ENCODE data around the gene RPEL1.
A peak's percentile ranks its signal among the peaks of the same experiment; 100 is the strongest.
"Not testable (repeated sequence)": the region's sequence is repeated elsewhere in the genome, so short reads cannot be mapped to it uniquely, and the experiment has no call there.

The RPEL1 gene

DNA sequence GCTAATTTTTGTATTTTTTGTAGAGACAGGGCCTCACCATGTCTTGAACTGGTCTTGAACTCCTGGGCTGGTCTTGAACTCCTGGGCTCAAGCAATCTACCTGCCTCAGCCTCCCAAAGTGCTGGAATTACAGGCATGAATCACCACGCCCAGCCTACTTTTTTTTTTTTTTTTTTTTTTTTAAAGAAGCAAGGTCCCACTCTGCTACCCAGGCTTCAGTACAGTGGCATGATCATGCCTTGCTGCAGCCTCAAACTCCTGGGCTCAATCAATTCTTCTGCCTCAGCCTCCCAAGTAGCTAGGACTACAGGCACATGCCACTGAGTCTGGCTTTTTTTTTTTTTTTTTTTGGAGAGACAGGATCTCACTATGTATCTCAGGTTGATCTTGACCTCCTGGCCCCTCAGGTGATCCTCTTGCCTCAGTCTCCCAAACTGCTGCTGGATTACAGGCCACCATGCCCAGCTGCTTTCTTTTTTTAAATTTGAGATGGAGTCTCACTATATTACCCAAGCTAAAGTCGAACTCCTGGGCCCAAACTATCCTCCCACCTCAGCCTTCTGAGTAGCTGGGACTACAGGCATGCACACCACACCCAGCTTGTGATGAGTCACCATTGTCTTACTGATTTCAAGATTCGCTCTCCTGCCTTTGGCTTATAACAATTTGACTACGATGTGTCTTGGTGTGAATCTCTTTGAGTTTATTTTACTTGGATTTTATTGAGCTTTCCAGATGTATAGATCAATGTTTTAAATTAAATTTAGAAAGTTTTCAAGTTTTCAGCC is 9.0 kb downstream of the RPEL1 start:
- FAIRE-seq (peak; percentile 27), DNase-seq (ENCODE audit: insufficient read length, low spot score) (no peak)
- no peak for TF ChIP-seq POLR2A (IDR thresholded peaks at IDR 0.05; ENCODE audit: low read depth, low read length)

DNA sequence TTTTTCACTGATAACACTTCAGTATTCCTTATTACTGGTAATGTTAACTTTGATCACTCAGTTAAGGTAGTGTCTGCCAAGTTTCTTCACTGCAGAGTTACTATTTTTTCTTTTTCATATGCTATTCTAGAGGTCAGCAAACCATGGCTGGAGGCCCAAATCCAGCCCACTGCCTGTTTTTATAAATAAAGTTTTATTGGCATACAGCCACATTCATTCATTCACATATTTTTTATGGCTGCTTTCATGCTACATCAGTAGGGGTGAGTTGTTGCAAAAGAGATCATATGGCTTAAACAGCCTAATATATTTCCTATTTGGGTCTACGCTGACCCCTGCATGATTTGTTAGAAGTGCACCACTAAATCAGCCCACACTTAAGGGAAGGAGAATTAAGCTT is 10.9 kb downstream of the RPEL1 start:
- DNase-seq (ENCODE audit: insufficient read length, low spot score) = no peak
- no peak for FAIRE-seq
- no peak for TF ChIP-seq POLR2A (IDR thresholded peaks at IDR 0.05; ENCODE audit: low read depth, low read length)

DNA sequence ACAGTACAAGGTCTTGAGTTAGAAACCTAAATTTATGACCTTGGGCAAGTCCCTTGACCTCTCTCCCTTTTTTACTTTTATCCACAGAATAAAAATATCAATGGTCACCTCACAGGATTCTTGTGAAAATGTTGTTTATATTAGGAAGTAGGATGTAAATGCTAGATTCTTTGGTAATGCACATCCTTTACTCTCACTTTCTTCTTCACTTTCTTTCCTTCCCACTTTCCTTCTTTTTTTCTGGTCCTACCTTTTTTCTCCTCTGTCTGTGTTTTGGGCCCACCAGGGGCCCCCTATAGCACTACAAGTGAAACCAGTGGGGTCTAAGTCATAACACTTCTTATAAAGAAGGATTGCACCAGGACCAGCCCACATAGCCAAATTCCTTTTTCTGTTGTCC is 12.1 kb downstream of the RPEL1 start:
- no peak for FAIRE-seq
- DNase-seq (ENCODE audit: insufficient read length, low spot score) = no peak
- TF ChIP-seq POLR2A (IDR thresholded peaks at IDR 0.05; ENCODE audit: low read depth, low read length) = no peak

DNA sequence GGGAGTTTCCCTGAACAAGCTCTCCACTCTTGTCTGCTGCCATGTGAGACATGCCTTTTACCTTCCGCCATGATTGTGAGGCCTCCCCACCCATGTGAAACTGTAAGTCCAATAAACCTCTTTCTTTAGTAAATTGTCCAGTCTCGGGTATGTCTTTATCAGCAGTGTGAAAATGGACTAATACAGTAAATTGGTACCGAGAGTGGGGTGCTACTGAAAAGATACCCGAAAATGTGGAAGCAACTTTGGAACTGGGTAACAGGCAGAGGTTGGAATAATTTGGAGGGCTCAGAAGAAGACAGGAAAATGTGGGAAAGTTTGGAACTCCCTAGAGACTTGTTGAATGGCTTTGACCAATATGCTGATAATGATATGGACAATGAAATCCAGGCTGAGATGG is 13.2 kb downstream of the RPEL1 start:
- DNase-seq (ENCODE audit: insufficient read length, low spot score); FAIRE-seq: not testable (repeated sequence)

DNA sequence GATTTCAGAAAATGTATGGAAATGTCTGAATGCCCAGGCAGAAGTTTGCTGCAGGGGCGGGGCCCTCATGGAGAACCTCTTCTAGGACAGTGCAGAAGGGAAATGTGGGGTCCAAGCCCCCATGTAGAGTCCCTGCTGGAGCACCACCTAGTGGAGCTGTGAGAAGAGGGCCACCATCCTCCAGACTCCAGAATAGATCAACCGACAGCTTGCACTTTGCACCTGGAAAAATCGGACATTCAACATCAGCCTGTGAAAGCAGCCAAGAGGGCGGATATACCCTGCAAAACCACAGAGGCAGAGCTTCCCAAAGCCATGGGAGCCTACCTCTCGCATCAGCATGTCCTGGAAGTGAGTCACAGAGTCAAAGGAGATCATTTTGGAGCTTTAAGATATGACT is 14.3 kb downstream of the RPEL1 start:
- FAIRE-seq = no peak
- TF ChIP-seq POLR2A (IDR thresholded peaks at IDR 0.05; ENCODE audit: low read depth, low read length) = no peak

DNA sequence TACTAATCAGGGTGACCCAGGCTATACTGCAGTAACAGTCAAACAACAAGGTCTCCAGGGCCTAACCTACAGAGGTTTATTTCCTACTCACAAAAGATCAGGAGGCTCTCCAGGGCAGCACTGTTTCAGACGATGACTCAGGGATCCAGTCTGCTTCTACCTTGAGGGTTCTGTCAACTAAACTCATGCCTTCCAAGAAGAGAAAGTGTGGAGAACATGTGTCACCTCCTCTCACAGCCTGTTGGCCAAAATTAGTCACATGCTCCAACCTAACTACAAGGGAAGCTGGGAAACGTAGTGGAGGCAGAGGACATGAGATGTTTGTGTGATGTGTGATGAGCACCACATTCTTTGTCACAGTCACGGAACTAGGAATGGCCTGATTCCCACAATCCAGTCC is 16.5 kb downstream of the RPEL1 start:
- no peak for TF ChIP-seq POLR2A (IDR thresholded peaks at IDR 0.05; ENCODE audit: low read depth, low read length)
- no peak for FAIRE-seq
- DNase-seq (ENCODE audit: insufficient read length, low spot score) = no peak

More for the DNA sequence above, 14.3 kb downstream of the RPEL1 start:
- DNase-seq (ENCODE audit: insufficient read length, low spot score) = no peak

DNA sequence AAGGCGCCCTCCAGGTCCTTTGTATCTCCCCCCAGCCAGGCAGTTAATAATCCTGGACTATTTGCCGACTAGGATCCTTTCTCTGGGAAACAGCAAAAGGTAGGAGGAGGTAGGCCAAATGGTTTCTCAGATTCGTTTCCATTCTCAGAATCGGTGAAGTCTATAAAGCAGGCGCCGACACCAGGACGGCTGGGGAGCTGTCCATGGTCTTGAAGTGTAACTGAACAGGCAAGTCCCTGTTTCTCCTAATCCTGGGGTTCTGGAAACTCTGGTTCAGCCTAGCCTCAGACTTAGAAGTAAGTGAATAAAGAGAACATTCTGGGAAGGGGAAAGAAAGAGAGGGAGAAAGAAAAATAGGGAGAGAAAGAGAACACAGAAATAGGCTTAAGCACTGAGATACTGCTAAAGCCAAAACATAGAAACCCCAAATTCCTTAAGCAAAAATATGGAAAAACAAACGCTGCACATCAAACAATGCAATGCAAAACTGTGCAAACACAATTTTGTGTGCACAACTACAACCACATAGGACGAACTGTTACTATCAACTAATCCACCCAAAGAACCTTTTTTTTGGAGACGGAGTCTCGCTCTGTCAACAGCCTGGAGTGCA is 20.1 kb downstream of the RPEL1 start:
- FAIRE-seq = no peak
- no peak for DNase-seq (ENCODE audit: insufficient read length, low spot score)

DNA sequence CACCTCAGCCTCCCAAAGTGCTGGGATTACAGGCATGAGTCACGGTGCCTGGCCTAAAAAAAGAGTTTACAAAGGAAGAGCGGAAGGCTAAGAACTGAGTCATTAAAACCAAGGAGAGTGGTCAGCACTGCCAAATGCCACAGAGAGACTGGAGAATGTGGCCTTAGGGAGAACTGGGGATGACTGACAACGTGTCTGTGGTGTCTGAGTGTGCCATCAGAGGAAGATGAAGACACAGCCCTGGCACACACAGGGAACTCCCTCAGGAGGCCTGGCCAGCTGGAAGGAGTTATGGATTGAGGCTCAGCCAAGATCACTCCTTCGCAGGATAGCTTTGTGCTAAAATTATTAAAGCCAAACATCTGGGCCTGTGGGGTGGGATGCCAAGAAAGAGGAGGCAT is 27.4 kb downstream of the RPEL1 start:
- no peak for TF ChIP-seq POLR2A (IDR thresholded peaks at IDR 0.05; ENCODE audit: low read depth, low read length)
- FAIRE-seq (peak; percentile 87), DNase-seq (ENCODE audit: insufficient read length, low spot score) (peak; percentile 99)

More for the DNA sequence above, 20.1 kb downstream of the RPEL1 start:
- no peak for TF ChIP-seq POLR2A (IDR thresholded peaks at IDR 0.05; ENCODE audit: low read depth, low read length)

DNA sequence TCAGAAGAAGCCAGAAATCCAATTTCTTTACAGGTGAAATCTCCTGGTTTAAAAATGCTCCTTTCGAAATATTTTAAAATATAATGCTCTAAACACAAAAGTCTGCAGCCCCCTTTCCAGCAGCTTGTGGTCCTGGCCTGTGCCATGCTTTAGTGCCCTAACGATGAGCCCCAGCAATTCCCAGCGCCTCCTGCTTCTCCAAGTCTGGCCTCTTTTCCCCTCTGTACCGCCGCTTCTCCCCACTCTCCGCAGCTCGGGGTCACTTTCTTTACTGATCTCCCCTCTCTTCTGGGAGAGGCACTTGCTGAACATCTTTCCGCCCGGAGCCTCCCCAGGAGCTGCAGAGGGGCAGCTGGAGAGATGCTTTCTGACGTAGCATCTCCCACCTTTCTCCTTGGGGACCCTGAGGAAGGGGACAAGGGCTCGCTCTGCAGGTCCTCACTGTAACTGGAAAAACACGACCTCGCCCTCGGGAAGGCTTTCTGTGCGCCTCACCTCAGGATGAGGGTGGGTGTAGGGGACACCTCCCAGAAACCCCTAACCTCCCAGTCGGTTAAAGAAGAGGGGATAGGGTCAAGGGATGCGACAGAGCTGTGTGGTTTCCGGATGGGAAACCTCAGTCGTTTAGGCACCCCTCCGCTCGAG is 30.7 kb downstream of the RPEL1 start:
- no peak for TF ChIP-seq POLR2A (IDR thresholded peaks at IDR 0.05; ENCODE audit: low read depth, low read length)
- no peak for DNase-seq (ENCODE audit: insufficient read length, low spot score)
- no peak for FAIRE-seq

DNA sequence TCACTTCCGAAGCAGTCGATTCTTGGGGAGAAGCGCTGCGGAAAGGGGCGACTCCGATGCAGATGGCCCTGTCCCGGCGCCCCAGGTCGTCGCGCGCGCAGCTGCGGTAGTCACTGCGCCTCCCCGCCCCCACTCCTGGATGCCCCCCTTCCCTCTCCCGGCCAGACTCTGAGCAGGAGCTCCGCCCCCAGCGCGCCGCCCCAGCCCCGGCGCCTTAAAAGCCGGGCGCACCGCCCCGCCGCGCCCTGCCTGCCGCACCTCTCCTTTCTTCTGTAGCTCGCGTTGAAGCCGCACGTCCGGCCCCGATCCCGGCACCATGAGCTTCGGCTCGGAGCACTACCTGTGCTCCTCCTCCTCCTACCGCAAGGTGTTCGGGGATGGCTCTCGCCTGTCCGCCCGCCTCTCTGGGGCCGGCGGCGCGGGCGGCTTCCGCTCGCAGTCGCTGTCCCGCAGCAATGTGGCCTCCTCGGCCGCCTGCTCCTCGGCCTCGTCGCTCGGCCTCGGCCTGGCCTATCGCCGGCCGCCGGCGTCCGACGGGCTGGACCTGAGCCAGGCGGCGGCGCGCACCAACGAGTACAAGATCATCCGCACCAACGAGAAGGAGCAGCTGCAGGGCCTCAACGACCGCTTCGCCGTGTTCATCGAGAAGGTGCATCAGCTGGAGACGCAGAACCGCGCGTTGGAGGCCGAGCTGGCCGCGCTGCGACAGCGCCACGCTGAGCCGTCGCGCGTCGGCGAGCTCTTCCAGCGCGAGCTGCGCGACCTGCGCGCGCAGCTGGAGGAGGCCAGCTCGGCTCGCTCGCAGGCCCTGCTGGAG is 31.4 kb downstream of the RPEL1 start, which contains the start of gene INA:
INA (plus strand) TSS at position 243 of the 817 bp plus-strand sequence; CDS start at position 317, 74 bp downstream.
- no peak for FAIRE-seq
- no peak for DNase-seq (ENCODE audit: insufficient read length, low spot score)
- no peak for TF ChIP-seq POLR2A (IDR thresholded peaks at IDR 0.05; ENCODE audit: low read depth, low read length)

DNA sequence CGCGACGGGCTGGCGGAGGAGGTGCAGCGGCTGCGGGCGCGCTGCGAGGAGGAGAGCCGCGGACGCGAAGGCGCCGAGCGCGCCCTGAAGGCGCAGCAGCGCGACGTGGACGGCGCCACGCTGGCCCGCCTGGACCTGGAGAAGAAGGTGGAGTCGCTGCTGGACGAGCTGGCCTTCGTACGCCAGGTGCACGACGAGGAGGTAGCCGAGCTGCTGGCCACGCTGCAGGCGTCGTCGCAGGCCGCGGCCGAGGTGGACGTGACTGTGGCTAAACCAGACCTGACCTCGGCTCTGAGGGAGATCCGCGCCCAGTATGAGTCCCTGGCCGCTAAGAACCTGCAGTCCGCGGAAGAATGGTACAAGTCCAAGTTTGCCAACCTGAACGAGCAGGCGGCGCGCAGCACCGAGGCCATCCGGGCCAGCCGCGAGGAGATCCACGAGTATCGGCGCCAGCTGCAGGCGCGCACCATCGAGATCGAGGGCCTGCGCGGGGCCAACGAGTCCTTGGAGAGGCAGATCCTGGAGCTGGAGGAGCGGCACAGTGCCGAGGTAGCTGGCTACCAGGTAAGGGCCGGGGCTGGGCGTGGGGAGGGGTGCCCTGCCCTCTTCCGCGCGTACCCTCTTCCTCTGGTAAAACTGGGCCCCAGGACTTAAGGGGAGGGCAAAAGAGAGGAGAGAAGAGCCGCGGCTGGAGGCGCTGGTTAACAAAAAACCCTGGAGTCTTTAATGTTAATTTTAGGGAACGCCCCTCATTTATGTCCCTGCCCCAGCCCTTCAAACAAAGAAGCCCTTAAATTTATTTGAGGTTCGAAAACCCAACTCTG is 32.2 kb downstream of the RPEL1 start:
- FAIRE-seq = no peak
- DNase-seq (ENCODE audit: insufficient read length, low spot score) = no peak

DNA sequence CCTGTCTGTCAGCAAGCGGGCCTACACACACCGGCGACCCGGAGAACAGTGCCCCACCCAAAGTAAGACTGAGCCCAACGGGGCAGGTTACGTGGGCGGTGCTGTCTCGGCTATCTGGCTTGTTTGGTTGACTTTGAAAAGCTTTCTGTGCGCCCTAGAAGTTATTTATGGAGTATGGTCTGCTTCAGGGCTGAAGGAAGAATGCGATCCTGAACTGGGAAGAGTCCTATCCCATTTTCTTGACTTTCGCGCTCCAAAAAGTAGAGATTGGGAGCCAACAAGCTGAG is 32.8 kb downstream of the RPEL1 start:
- no peak for TF ChIP-seq POLR2A (IDR thresholded peaks at IDR 0.05; ENCODE audit: low read depth, low read length)
- FAIRE-seq (no peak), DNase-seq (ENCODE audit: insufficient read length, low spot score) (no peak)

More for the DNA sequence above, 32.2 kb downstream of the RPEL1 start:
- TF ChIP-seq POLR2A (IDR thresholded peaks at IDR 0.05; ENCODE audit: low read depth, low read length) = no peak

DNA sequence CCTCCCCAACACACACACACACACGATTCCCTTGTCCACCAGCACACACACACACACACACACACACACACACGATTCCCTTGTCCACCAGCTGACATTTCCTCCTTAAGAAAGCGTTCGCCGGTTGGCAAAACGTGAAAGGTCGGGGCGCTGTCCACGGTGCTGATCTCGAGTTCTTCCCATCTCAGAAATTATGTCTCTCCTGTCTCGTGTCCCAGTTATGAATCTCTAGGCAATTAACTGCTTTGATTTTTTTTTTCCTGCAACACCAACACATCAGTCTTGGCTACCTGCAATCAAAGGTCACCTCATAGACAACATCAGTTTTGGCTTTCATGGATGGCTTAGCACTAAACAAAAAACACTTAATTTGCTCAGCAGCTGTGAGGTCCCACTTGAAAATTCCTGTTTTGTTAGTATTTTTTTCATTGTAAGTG is 33.2 kb downstream of the RPEL1 start:
- TF ChIP-seq POLR2A (IDR thresholded peaks at IDR 0.05; ENCODE audit: low read depth, low read length) = no peak
- FAIRE-seq = no peak
- DNase-seq (ENCODE audit: insufficient read length, low spot score) = no peak
